ENCODE results near the gene GRIFIN. TPM values are rescaled to one million over a fixed set of nuclear protein-coding genes. Genes with fewer than 3 reads are reported as not detected.

GRIFIN gene
- total RNA-seq, 1 donor from 2014 or later, result not detected

- TF ChIP-seq, protein P1, sequence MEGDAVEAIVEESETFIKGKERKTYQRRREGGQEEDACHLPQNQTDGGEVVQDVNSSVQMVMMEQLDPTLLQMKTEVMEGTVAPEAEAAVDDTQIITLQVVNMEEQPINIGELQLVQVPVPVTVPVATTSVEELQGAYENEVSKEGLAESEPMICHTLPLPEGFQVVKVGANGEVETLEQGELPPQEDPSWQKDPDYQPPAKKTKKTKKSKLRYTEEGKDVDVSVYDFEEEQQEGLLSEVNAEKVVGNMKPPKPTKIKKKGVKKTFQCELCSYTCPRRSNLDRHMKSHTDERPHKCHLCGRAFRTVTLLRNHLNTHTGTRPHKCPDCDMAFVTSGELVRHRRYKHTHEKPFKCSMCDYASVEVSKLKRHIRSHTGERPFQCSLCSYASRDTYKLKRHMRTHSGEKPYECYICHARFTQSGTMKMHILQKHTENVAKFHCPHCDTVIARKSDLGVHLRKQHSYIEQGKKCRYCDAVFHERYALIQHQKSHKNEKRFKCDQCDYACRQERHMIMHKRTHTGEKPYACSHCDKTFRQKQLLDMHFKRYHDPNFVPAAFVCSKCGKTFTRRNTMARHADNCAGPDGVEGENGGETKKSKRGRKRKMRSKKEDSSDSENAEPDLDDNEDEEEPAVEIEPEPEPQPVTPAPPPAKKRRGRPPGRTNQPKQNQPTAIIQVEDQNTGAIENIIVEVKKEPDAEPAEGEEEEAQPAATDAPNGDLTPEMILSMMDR (IDR thresholded peaks at IDR 0.05; ENCODE audit: insufficient read depth, low read depth, low read length), result no peak
- no peak for TF ChIP-seq EZH2 (IDR thresholded peaks at IDR 0.05; ENCODE audit: insufficient read depth, low read length)
- no peaks in the 10 kb centered on the region for H3K4me1 Mint-ChIP-seq (ENCODE audit: low read depth, unreplicated experiment)
Observed at GRCh38 chr7:2488272-2488645, 12.1 kb upstream of the GRIFIN start.

DNA sequence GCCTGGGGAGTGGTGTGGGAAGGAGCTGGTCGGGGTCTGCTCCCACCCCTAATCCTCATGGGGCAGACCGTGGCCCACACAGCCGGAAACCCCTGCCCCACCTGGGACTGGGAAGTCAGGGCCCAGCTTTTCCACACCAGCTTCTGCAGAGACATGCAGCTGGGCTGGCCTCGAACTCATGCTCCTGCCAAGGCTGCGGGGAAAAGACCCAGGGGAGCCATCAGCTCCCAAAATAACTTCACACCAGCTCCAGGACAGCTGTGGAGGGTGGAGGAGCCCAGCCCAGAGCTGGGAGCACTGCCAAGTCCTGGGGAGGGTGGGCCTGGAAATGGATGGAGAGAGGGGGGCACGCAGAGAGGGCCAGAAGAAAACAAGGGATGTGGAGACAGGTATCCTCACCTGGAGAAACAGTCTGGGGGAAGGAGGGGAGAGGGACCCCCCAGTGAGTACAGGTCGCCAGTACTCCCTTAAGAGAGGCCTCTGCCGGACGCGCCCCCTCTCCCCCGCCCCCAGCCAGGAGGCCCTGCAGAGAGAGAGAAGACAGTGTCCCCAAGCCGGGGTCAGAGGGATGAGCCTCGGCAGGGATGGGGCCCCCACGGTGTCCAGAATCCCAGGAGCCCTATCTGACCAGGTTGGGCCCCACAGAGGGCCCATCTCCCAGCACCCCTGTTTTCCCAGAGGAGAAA, 11.5 kb upstream of the GRIFIN start:
- no peak for DNase-seq (ENCODE audit: low read depth)
- Histone ChIP-seq H2AFZ (ENCODE audit: low read depth, low read length) (no peak overlapping the region), H4K20me1 (ENCODE audit: insufficient read depth, low read length) (no peaks in the 10 kb centered on the region), H3K9ac (ENCODE audit: low read length) (no peak overlapping the region), H3K4me2 (ENCODE audit: low read length) (no peak overlapping the region), H3K36me3 (ENCODE audit: insufficient read depth, low read length) (no peaks in the 10 kb centered on the region), H3K27ac (ENCODE audit: low read depth, low read length) (no peak overlapping the region), H3K27me3 (ENCODE audit: insufficient read depth, low read length) (no peaks in the 10 kb centered on the region), H3K79me2 (ENCODE audit: insufficient read depth, low read length) (no peaks in the 10 kb centered on the region), H3K9me3 (ENCODE audit: insufficient read depth, low read depth, low read length) (no peaks in the 10 kb centered on the region), H3K4me3 (ENCODE audit: insufficient read depth, low read depth, low read length) (no peak overlapping the region), H3K4me1 (ENCODE audit: insufficient read depth, low read length) (no peaks in the 10 kb centered on the region)
- TF ChIP-seq, protein P1 (IDR thresholded peaks at IDR 0.05; ENCODE audit: insufficient read depth, low read depth, low read length), result no peak
- no peak for TF ChIP-seq EZH2 (IDR thresholded peaks at IDR 0.05; ENCODE audit: insufficient read depth, low read length)
- Mint-ChIP-seq H3K27ac (ENCODE audit: unreplicated experiment) (no peak overlapping the region), H3K27me3 (ENCODE audit: low read depth, unreplicated experiment) (peaks cover 8% of the 10 kb centered on the region), H3K36me3 (ENCODE audit: low read depth, unreplicated experiment) (peaks cover 4% of the 10 kb centered on the region), H3K9me3 (ENCODE audit: unreplicated experiment) (peaks cover 5% of the 10 kb centered on the region), H3K4me1 (ENCODE audit: low read depth, unreplicated experiment) (no peaks in the 10 kb centered on the region), H3K4me3 (ENCODE audit: unreplicated experiment) (no peak overlapping the region)
- FAIRE-seq, result no peak

More at GRCh38 chr7:2488272-2488645, 12.1 kb upstream of the GRIFIN start:
- Histone ChIP-seq H3K9ac (ENCODE audit: low read length) (no peak overlapping the region), H3K27ac (ENCODE audit: low read depth, low read length) (no peak overlapping the region), H3K4me2 (ENCODE audit: low read length) (no peak overlapping the region), H3K4me3 (ENCODE audit: insufficient read depth, low read depth, low read length) (no peak overlapping the region), H3K36me3 (ENCODE audit: insufficient read depth, low read length) (no peaks in the 10 kb centered on the region), H3K4me1 (ENCODE audit: insufficient read depth, low read length) (peaks cover 5% of the 10 kb centered on the region), H3K27me3 (ENCODE audit: insufficient read depth, low read length) (no peaks in the 10 kb centered on the region), H3K9me3 (ENCODE audit: insufficient read depth, low read depth, low read length) (no peaks in the 10 kb centered on the region), H4K20me1 (ENCODE audit: insufficient read depth, low read length) (no peaks in the 10 kb centered on the region), H3K79me2 (ENCODE audit: insufficient read depth, low read length) (no peaks in the 10 kb centered on the region), H2AFZ (ENCODE audit: low read depth, low read length) (no peak overlapping the region)
- Mint-ChIP-seq H3K9me3 (ENCODE audit: unreplicated experiment) (peaks cover 1% of the 10 kb centered on the region), H3K27ac (ENCODE audit: unreplicated experiment) (no peak overlapping the region), H3K27me3 (ENCODE audit: low read depth, unreplicated experiment) (peaks cover 8% of the 10 kb centered on the region), H3K4me3 (ENCODE audit: unreplicated experiment) (no peak overlapping the region), H3K36me3 (ENCODE audit: low read depth, unreplicated experiment) (no peaks in the 10 kb centered on the region)
- DNase-seq (ENCODE audit: low read depth), result no peak
- FAIRE-seq, result no peak

GRCh38 chr7:2484868-2485267, 8.7 kb upstream of the GRIFIN start:
- no peak overlapping the region for H2AFZ ChIP-seq (ENCODE audit: low read depth, low read length)
- H3K79me2 ChIP-seq (ENCODE audit: insufficient read depth, low read length), result no peaks in the 10 kb centered on the region
- no peaks in the 10 kb centered on the region for H3K36me3 ChIP-seq (ENCODE audit: insufficient read depth, low read length)
- Mint-ChIP-seq H3K27me3 (ENCODE audit: low read depth, unreplicated experiment) (peaks cover 14% of the 10 kb centered on the region), H3K4me1 (ENCODE audit: low read depth, unreplicated experiment) (no peaks in the 10 kb centered on the region), H3K36me3 (ENCODE audit: low read depth, unreplicated experiment) (peaks cover 4% of the 10 kb centered on the region), H3K9me3 (ENCODE audit: unreplicated experiment) (peaks cover 4% of the 10 kb centered on the region), H3K4me3 (ENCODE audit: unreplicated experiment) (no peak overlapping the region), H3K27ac (ENCODE audit: unreplicated experiment) (no peak overlapping the region)
- no peak overlapping the region for H3K9ac ChIP-seq (ENCODE audit: low read length)
- H3K27me3 ChIP-seq (ENCODE audit: insufficient read depth, low read length), result no peaks in the 10 kb centered on the region
- no peak overlapping the region for H3K27ac ChIP-seq (ENCODE audit: low read depth, low read length)
- DNase-seq (ENCODE audit: low read depth) (no peak), FAIRE-seq (no peak)
- H3K9me3 ChIP-seq (ENCODE audit: insufficient read depth, low read depth, low read length), result no peaks in the 10 kb centered on the region
- TF ChIP-seq, protein P1 (IDR thresholded peaks at IDR 0.05; ENCODE audit: insufficient read depth, low read depth, low read length), result no peak
- TF ChIP-seq EZH2 (IDR thresholded peaks at IDR 0.05; ENCODE audit: insufficient read depth, low read length), result no peak
- H3K4me2 ChIP-seq (ENCODE audit: low read length), result no peak overlapping the region
- no peaks in the 10 kb centered on the region for H3K4me1 ChIP-seq (ENCODE audit: insufficient read depth, low read length)
- H3K4me3 ChIP-seq (ENCODE audit: insufficient read depth, low read depth, low read length), result no peak overlapping the region
- H4K20me1 ChIP-seq (ENCODE audit: insufficient read depth, low read length), result no peaks in the 10 kb centered on the region

Data from astrocyte (in vitro differentiated cells and primary cell).